Thyroid gland (tissue), 4 donors: ENCODE results near the gene UGT1A5. TPM values are rescaled to one million over a fixed set of nuclear protein-coding genes. Genes with fewer than 3 reads are reported as not detected.

Source experiments
- DNase-seq, 2 donors: peaks; one replicate each; pipeline ENCODE4 v3.0.0-alpha.2; 2019
- H3K27ac ChIP-seq, 3 donors: fragments of 200-600 bp; sonication (generic); 1 replicate in 2 of 3; 2 replicates in 1 of 3; pipeline ENCODE4 v1.5.1; 2016 to 2019; ENCODE audit warnings: mild to moderate bottlenecking in 1 of 3, moderate library complexity in 1 of 3
- H3K27me3 ChIP-seq: fragments of 200-600 bp; sonication (generic); one replicate; pipeline ENCODE4 v1.5.1; 2019
- H3K36me3 ChIP-seq, 2 donors: fragments of 200-600 bp; sonication (generic); one replicate each; pipeline ENCODE4 v1.5.1; 2016 to 2019
- H3K4me1 ChIP-seq, 2 donors: fragments of 200-600 bp; sonication (generic); one replicate each; pipeline ENCODE4 v1.5.1; 2017 to 2019
- H3K4me3 ChIP-seq, 3 donors: fragments of 200-600 bp; sonication (generic); replicated peaks in 1 of 3; 1 replicate in 2 of 3; 2 replicates in 1 of 3; pipeline ENCODE4 v1.5.1; 2016; ENCODE audit warnings: mild to moderate bottlenecking in 1 of 3
- H3K9me3 ChIP-seq: fragments of 200-600 bp; sonication (generic); one replicate; pipeline ENCODE4 v1.5.1; 2017
- CTCF ChIP-seq, 6 experiments: fragments of 200-600 bp in 3 of 6; fragments of 450-650 bp in 3 of 6; sonication (generic) in 3 of 6; IDR thresholded peaks; one replicate each; pipeline ENCODE4 v1.5.1; 2016 to 2019; ENCODE audit warnings: antibody characterized with exemption in 6 of 6, mild to moderate bottlenecking in 2 of 6, inconsistent platforms in 1 of 6, moderate library complexity in 1 of 6
- POLR2A ChIP-seq, 2 donors: fragments of 450-650 bp; IDR thresholded peaks; one replicate each; pipeline ENCODE4 v1.6.1; 2017; ENCODE audit warnings: antibody characterized with exemption in 2 of 2, mild to moderate bottlenecking in 2 of 2, moderate library complexity in 1 of 2
- WGBS, 2 donors: methylation state at CpG; one replicate each; pipeline ENCODE4 v1.1.5; 2017; 5-methylcytosine and 5-hydroxymethylcytosine counted together
- intact Hi-C: fragments of 100-400 bp; cut with DNase I; formaldehyde crosslinking; loops from one replicate; pipeline ENCODE4 v1.15.1; 2023
- total RNA-seq, 4 donors: library from RNA; depleted of rRNA; stranded (reverse); fragments of >200 nt; gene quantifications; one replicate each; pipeline ENCODE4 v1.2.3, GENCODE V29; 2016

The UGT1A5 gene
- total RNA-seq, 4 donors from 2014 or later, result 0.89 to 2.9 (median 1.3) TPM

GRCh38 chr2:233794128-233794658 lies 81.5 kb downstream of the UGT1A5 start:
- no peaks in the 10 kb centered on the region for H3K9me3 ChIP-seq
- intact Hi-C loops, result no loop called here
- H3K4me1 ChIP-seq, result peaks cover 2% of the 10 kb centered on the region in 2 donors
- WGBS, 2 donors, result 67 to 78% methylated on average over 11 to 15 of the region's 17 CpGs
- no peak overlapping the region for H3K27ac ChIP-seq
- no peak overlapping the region for H3K4me3 ChIP-seq
- no peaks in the 10 kb centered on the region for H3K27me3 ChIP-seq
- peak; percentile 38 to 47 for DNase-seq
- H3K36me3 ChIP-seq, result no peaks in the 10 kb centered on the region
- TF ChIP-seq POLR2A (IDR thresholded peaks at IDR 0.05), result no peak
- TF ChIP-seq CTCF (IDR thresholded peaks at IDR 0.05), result no peak

- H3K4me1 ChIP-seq, result peaks cover 6 to 13% of the 10 kb centered on the region in 2 donors
- H3K27ac ChIP-seq, result no peak overlapping the region
- DNase-seq, result no peak
- H3K4me3 ChIP-seq, result no peak overlapping the region
- WGBS, 2 donors, result 95 to 96% methylated on average over 10 to 12 of the region's 13 CpGs
- H3K36me3 ChIP-seq, result no peaks in the 10 kb centered on the region
- H3K9me3 ChIP-seq, result no peaks in the 10 kb centered on the region
- no peak for TF ChIP-seq CTCF (IDR thresholded peaks at IDR 0.05)
- TF ChIP-seq POLR2A (IDR thresholded peaks at IDR 0.05), result no peak
- H3K27me3 ChIP-seq, result no peaks in the 10 kb centered on the region
- intact Hi-C loops, result no loop called here
These were observed 83.0 kb downstream of the UGT1A5 start for GRCh38 chr2:233795735-233796171.

- Histone ChIP-seq H3K4me1 (peaks cover 6 to 13% of the 10 kb centered on the region in 2 donors), H3K36me3 (no peaks in the 10 kb centered on the region), H3K4me3 (no peak overlapping the region), H3K27ac (no peak overlapping the region), H3K27me3 (no peaks in the 10 kb centered on the region), H3K9me3 (no peaks in the 10 kb centered on the region)
- 92 to 93% methylated on average over 9 of the region's 9 CpGs for WGBS, 2 donors
- intact Hi-C loops, result no loop called here
- no peak for DNase-seq
- TF ChIP-seq POLR2A (IDR thresholded peaks at IDR 0.05), result no peak
- TF ChIP-seq CTCF (IDR thresholded peaks at IDR 0.05), result no peak
These were observed 83.5 kb downstream of the UGT1A5 start for GRCh38 chr2:233796254-233796653.

DNA sequence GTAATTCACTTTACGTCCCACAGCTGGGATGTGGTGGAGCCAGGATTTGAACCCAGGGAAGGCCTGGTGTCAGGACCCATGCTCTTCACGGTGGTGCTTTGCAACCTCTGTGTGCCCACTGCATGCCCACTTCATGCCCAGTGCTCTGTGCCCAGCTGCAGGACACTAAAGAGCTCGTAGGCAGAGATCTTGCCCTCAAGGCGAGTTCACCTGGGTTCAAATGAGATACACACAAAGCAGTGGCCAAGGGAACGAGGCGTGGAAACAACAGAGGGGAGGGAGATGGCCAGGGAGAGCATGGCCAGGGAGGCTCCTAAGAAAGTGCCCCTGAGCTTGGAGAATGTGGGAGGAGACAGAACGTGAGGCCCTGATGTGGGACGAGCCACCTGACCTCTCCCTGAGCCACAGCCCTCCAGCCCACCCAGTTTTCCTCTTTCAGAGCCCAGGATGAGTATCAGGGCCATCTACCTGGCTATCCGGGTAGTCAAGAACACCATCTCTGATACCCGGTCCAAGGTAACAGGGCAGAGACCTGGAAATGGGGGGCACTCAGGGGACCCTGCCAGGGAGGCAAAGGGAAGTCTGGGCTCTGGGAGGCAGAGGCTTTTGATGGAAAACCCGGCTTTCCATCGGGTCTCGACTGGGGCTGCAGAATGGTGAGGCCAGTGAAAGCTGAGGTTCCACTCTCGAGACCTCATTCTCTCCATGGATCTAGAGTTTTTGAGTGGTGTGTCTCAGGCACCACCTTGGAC lies 85.8 kb downstream of the UGT1A5 start:
- Histone ChIP-seq H3K4me1 (peaks cover 6 to 13% of the 10 kb centered on the region in 2 donors), H3K36me3 (no peaks in the 10 kb centered on the region), H3K9me3 (no peaks in the 10 kb centered on the region), H3K4me3 (no peak overlapping the region), H3K27me3 (no peaks in the 10 kb centered on the region), H3K27ac (peak overlapping the region in 1 of 3 donors; percentile 6)
- intact Hi-C loops, result no loop called here
- no peak for TF ChIP-seq CTCF (IDR thresholded peaks at IDR 0.05)
- no peak for TF ChIP-seq POLR2A (IDR thresholded peaks at IDR 0.05)
- DNase-seq, result no peak
- WGBS, 2 donors, result 82 to 94% methylated on average over 14 of the region's 14 CpGs

DNA sequence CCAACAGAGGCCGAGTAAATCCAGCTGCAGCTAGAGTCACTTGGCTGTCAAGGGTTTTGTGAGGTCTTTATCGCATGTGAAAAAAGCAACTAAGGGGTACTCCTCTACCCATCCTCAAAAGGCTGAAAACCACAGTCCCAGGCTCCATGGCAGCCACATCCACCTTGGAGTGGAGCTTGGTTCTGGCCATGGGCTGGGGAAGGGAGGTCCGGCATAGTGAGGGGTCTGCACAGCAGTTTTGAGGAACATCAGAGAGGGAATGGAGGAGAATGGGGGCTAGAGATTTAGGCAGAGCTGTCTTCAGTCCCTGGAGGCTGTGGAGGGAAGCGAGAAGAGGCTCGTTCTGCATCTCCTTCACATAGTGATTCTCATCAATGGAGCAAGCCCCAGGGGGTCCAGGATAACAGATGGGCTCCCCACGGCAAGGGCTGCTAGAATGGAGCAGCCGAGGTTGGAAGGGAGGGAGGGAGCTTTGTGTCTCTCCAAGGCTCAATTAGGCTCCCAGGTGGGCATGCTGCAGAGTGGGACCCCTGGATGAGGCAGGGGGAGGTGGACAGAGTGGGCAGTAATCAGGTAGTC lies 86.5 kb downstream of the UGT1A5 start:
- H3K27me3 ChIP-seq, result no peaks in the 10 kb centered on the region
- no peak for DNase-seq
- H3K4me1 ChIP-seq, result peaks cover 6 to 13% of the 10 kb centered on the region in 2 donors
- no peak overlapping the region for H3K4me3 ChIP-seq
- no peaks in the 10 kb centered on the region for H3K9me3 ChIP-seq
- TF ChIP-seq CTCF (IDR thresholded peaks at IDR 0.05) (no peak), POLR2A (IDR thresholded peaks at IDR 0.05) (no peak)
- WGBS, 2 donors, result 69 to 71% methylated on average over 7 of the region's 7 CpGs
- no peaks in the 10 kb centered on the region for H3K36me3 ChIP-seq
- peak overlapping the region in 1 of 3 donors; percentile 6 for H3K27ac ChIP-seq
- intact Hi-C loops, result no loop called here
